GM21737 (cell line): ENCODE results near the gene ACVR1B.
A peak's percentile ranks its signal among the peaks of the same experiment; 100 is the strongest.

Experiments used
- ATAC-seq: cut with Tn5 transposase; IDR thresholded peaks from one replicate; pipeline ENCODE4 v1.9.1; 2021; ENCODE audit warnings: mild to moderate bottlenecking, moderate library complexity; ENCODE audit not compliant: unreplicated experiment

The ACVR1B gene

DNA sequence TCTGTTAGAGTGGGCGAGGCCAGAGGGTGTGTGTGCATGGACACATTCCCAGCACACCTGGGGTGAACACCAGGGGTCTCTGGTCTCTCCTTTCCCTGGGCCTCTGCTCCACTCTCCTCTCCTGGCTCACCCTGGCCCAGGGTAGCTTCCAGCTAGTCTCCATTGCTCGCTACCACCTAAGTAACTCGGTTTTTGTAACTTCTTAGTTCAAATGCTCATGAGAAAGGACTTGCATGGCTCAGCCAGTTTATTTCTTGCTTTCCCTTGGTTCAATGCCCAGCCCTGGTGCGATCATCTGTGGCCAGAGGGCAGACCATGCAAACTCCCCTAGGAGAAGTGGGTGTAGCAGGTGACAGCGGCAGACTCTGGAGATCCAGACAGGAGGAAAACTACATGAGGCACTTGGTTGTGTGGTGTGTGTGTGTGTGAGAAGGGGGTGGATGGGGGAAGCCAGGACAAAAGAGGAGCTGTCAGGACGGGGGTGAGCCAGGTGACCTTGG, 8.9 kb upstream of the ACVR1B start:
- ATAC-seq: no peak

DNA sequence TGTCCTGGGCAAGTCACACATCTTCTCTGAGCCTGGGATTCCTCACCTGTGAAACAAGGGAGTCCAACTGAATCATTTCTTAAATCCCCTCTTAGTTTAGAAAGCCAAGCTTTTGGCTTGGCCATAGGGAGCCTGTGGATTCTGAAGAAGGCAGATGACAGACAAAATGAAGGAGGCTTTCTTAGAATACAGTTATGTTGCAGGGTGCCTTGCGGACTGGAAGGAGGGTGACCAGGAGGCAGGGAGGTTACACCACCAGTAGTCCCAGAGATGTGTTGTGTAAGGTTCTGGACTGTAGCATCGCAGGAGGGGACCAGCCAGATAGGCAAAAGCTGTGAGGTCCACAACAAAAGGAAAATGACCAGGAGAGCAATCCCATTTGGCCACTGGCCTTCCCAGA, 8.2 kb upstream of the ACVR1B start:
- no peak for ATAC-seq

DNA sequence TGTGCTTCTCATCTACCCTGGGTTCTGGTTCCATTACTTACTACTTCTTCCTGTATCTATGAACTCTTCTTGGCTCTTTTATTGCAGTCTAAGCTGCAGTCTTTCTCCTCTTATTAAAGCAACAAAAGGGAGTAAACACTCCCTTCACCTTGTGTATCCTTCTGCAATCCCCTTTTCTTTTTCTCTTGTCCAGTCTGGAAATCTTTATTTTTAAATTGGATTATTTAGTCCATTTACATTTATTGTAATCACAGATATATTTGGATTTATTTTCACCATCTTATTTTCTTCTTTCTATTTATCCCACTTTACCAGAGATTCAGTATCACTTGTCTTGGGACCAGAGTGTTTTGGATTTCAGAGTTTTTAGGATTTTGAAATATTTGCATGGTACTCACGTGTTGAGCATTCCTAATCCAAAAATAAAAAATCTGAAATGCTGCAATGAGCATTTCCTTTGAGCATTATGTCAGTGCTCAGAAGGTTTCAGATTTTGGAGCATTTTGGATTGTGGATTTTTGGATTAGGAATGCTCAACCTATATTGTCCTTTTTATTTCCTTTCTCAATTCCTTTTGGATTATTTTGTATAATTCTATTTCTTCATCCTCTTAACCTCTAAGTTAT, 6.8 kb upstream of the ACVR1B start:
- ATAC-seq: no peak

DNA sequence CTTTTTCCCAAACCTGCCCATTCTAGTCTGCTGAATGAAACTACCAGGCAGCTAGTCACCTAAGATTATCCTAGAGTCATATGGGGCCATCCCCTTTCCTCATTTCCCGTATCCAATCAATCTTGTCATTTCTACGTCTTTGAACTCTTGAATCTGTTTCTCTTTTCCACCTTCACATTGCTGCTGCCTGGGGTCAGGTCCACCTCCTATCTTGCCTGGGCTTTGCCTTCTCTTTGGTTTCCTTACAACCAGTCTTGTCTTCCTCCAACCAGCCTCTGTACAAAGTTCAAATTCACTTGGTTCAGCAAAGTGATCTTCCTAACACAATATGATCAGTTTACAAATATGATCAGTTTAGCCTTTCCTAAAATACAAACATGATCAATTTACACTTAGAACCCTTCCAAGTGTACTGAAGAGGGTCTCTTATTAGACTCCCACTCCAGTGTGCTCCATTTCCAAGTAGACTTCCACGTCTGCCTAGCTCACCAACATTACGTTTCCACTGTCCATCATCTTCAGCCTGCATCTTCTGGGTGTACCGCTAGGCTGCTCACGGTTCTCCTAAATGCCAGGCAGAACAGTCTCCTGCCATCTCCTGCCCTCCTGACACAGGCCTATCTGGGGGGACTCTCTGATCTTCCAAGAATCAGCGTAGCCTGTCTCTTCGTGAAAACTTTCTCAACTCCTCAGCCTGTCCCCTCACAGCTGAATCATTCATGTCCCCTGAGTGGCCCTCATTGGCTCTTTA, 4.1 kb upstream of the ACVR1B start:
- ATAC-seq: no peak

DNA sequence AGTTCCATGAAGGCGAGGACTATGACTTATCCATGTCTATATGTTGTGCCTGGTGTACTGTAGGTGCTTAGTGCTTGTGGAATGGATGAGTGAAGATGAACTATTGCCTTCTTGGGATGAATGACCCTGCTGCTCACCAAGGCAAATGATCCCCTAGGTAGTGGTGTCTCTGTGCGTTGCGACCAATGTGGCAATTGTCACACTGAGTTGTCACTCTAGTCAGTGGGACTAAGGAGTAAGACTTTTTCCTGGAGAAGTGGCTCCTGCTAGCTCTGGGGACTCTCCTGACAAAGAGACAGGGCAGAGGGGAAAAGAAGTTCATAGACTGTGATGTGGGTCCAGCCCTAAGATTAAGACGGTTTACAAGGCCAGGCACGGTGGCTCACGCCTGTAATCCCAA, 3.4 kb upstream of the ACVR1B start:
- no peak for ATAC-seq

DNA sequence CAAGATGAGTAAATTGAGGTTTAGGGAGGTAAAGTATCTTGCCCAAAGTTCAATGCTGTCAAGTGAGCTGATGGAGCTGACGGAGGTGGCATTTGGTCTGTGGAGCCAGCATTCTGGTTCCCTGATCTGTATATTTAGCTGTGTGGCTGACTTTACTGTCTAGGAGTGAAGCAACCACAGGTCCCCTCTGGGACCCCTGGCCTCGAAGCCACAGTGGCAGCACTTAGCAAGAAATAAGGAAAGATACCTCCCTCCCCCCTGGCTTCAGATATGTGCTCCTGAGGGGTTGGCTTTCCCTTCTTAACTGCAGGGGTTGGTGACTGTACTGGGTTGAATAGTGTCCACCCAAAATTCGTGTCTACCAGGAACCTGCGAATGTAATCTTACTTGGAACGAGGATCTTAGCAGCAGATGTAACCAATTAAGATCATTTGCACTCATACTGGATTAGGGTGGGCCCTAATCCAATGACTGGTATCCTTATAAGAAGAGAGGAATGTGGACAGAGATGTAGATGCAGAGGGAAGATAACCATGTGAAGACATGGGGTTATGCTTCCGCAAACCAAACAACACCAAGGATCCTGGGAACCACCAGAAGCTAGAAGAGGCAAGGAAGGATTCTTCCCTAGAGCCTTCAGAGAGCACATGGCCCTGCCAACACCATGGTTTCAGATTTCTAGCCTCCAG, 2.0 kb upstream of the ACVR1B start:
- no peak for ATAC-seq

GRCh38 chr12:51950682-51951198, 759 bp upstream of the ACVR1B start:
- no peak for ATAC-seq

DNA sequence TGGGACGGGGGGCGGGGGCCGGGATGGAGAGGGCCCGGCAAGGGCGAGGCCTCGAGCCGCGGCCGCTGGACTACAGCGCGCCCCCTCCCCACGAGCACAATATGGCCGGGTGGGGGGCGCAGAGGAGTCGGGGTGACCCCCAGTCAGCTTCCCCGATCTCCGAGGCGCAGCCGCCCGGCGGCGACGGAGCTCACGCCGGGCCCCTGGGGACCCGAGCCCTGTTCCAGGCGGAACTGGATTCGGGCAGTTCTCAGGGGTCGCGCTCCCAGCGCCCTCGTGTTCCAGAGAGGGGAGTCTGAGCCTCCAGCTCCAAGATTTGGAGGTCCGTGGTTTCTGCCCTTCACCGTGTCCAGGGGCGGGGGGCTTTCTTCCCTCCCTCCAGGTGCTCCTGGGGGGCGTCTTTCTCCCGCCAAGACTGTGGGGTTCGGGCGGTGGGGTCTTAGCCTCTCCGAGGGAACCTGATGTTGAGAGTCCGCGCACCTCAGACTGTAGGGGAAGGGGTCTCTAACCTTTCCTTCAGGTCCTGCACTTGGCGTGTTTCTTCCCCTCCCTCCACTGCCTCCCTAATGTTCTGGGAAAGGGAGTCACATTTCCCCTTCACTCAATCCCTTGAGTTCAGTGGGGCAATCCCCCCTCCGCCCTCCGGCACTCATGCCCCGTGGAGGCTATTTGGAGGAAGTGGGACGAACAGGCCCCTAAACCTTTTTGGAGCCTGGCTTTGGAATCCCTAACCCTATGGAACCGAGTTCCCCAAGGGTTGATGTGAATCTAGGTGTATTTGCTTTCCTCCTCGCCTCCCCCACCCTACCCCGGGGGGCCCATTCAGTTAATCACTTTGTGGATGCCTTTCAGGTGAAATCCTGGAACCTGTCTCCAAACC, 584 bp downstream of the ACVR1B start:
- peak; percentile 8 for ATAC-seq

GRCh38 chr12:51953089-51953488, 1.6 kb downstream of the ACVR1B start:
- no peak for ATAC-seq

GRCh38 chr12:51953864-51954263, 2.4 kb downstream of the ACVR1B start:
- no peak for ATAC-seq

- no peak for ATAC-seq
These were observed 3.3 kb downstream of the ACVR1B start for GRCh38 chr12:51954561-51955361.

GRCh38 chr12:51955702-51956101, 4.2 kb downstream of the ACVR1B start:
- ATAC-seq: no peak

DNA sequence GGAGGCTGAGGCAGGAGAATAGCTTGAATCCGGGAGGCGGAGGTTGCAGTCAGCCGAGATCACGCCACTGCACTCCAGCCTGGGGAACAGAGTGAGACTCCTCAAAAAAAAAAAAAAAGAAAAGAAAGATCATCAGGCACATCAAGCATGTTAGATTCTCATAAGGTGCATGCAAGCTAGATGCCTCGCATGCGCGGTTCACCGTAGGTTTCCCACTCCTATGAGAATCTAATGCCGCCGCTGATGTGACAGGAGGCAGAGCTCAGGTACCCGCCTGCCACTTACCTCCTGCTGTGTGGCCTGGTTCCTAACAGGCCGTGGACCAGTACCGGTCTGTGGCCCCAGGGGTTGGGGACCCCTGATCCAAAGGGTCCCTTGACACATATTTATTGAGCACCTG, 7.0 kb downstream of the ACVR1B start:
- no peak for ATAC-seq

DNA sequence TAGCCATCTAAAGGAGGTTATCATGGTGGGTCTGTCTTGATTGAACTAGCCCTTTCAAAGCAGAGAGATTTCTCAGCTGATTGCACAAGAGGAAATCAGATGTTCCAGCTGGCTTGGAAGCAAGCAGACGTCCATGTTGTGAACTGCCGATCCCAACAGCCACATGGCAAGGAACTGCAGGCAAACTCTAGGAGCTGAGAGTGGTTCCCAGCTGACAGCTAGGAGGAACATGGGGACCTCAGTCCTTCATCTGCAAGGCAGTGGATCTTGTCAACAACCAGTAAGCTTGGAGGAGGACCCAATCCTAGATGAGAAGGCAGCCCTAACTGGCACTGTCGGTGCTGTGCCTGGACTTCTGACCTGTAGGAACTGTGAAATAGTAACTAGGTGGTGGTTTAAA, 7.7 kb downstream of the ACVR1B start:
- no peak for ATAC-seq

- ATAC-seq: no peak
These were observed 8.4 kb downstream of the ACVR1B start for GRCh38 chr12:51959921-51960320.

DNA sequence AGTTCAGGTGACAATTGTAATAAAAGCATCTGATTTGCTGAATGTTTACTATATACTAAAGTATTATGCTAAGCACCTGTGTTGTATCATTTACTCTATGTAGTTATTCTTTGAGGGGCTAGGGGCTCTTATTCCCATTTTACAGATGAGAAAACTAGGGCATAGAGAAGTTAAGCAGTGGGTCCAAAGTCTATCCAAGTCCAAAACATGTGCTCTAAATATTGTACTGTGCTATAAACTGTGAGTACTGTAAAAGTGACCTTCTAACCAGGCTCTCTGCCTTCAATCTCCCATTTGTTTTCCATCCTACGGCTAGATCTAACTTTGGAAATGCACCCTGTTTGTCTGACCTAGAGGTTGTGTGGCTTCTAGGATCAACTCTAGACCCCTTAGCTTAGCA, 9.0 kb downstream of the ACVR1B start:
- no peak for ATAC-seq

DNA sequence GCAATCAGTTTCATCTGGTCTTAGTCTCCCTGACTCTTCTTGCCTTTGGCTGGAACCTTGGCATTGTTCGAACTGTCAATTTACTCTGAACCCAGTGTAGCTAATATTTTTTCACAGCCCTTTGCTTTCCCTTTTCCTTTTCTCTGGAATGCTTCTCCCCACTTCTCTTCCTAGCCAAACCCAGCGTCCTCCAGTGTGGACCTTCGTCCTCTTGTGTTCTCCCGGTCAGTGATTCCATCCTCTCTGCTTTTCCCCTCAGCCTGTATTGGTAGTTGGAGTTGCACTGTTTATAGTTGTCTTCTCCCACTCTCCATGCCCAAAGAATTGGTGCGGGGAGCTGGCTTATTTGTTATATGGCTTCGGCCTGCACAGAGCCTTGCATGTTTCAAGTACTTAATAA, 9.4 kb downstream of the ACVR1B start:
- no peak for ATAC-seq

DNA sequence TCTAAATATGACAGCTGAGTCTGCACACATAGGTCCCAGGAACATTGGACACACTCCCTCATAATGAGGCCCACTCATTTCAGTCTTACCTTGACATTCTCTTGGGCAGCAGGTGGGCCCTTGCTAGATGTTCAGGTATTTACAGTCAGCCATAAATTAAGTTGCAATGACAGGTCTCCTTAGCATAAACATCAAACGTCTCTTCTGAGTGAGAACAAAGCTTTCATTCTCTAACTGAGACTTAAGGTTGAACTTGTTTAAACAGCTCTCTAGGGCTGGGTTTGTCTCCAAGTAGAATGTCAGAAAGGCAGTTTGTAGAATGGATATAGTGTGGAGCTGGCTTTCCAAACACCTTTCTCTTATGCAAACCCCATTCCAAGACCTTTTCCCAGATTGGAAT, 10.3 kb downstream of the ACVR1B start:
- ATAC-seq: no peak

DNA sequence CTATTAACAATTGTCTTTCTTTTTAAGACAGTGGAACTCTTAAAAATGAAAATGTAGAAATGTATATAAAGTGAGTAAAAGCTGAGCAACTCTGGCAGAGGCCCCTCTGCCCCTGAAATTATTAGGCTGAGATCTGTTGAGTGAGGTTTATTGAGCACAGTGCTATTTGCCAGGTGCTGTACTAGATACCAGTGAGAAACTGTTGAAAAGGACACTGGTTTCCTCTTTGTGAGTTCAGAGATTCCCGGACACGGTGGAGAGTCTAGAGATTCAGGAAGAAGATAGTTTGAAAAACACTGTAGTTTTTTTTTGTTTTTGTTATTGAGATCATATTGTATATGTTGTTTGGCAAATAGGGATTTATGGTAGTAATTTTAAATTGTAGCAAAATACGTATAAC, 11.2 kb downstream of the ACVR1B start:
- no peak for ATAC-seq

- ATAC-seq: no peak
These were observed 12.0 kb downstream of the ACVR1B start for GRCh38 chr12:51963477-51963876.
